ENCODE results near the gene ADORA2B.
"Not testable (repeated sequence)": the region's sequence is repeated elsewhere in the genome, so short reads cannot be mapped to it uniquely, and the experiment has no call there.

Gene ADORA2B

GRCh38 chr17:15934866-15935265 lies 10.1 kb upstream of the ADORA2B start:
- H2BK12ac ChIP-seq (ENCODE audit: low read length), result no peak overlapping the region
- no peaks in the 10 kb centered on the region for H3K27me3 ChIP-seq (ENCODE audit: control insufficient read depth in 3 of 3, insufficient read depth in 3 of 3, low read depth in 1 of 3, low read length in 3 of 3)
- H3K14ac ChIP-seq (ENCODE audit: low read length), result no peak overlapping the region
- H2BK15ac ChIP-seq (ENCODE audit: low read length), result no peak overlapping the region
- no peak for DNase-seq (ENCODE audit: low spot score)
- H3K9ac ChIP-seq (ENCODE audit: low read depth, low read length, poor library complexity), result no peak overlapping the region
- no peaks in the 10 kb centered on the region for H3K9me3 ChIP-seq (replicated peaks in 1 of 2; ENCODE audit: control insufficient read depth in 2 of 2, insufficient read depth in 1 of 2, low read depth in 1 of 2, low read length in 2 of 2)
- H3K4me2 ChIP-seq (ENCODE audit: insufficient read depth, low read length, poor library complexity, severe bottlenecking), result no peak overlapping the region
- no peaks in the 10 kb centered on the region for H3K79me1 ChIP-seq (ENCODE audit: low read depth, low read length)
- no peak overlapping the region for H3K4me3 ChIP-seq (ENCODE audit: low read length in 2 of 2)
- no peak overlapping the region for H2BK5ac ChIP-seq (ENCODE audit: low read length)
- H2AFZ ChIP-seq (ENCODE audit: low read length), result no peak overlapping the region
- no peaks in the 10 kb centered on the region for H3K36me3 ChIP-seq (replicated peaks in 1 of 2; ENCODE audit: control insufficient read depth in 2 of 2, insufficient read depth in 2 of 2, low read length in 2 of 2)
- H3K4ac ChIP-seq (ENCODE audit: low read length), result no peak overlapping the region
- H4K91ac ChIP-seq (ENCODE audit: low read depth, low read length, poor library complexity), result no peak overlapping the region
- no peak overlapping the region for H4K8ac ChIP-seq (ENCODE audit: low read depth, low read length)
- no peak overlapping the region for H2BK120ac ChIP-seq (ENCODE audit: low read depth, low read length)
- WGBS, 2 donors (ENCODE audit: extremely low coverage in 2 of 2, insufficient read length in 2 of 2, insufficient replicate concordance in 1 of 2), result no CpG with 5 or more reads among the region's 5 CpGs
- no peak overlapping the region for H3K18ac ChIP-seq (ENCODE audit: low read length)
- H3K27ac ChIP-seq (replicated peaks; ENCODE audit: low read length), result no peak overlapping the region
- peaks cover 0 to 2% of the 10 kb centered on the region in 2 donors for H3K4me1 ChIP-seq (ENCODE audit: control insufficient read depth in 2 of 2, insufficient read depth in 1 of 2, low read depth in 1 of 2, low read length in 2 of 2)
- no peak overlapping the region for H2AK5ac ChIP-seq (ENCODE audit: low read depth, low read length)
- H3K23ac ChIP-seq (ENCODE audit: low read depth, low read length, poor library complexity), result no peak overlapping the region

GRCh38 chr17:15935891-15936290 lies 9.0 kb upstream of the ADORA2B start:
- Histone ChIP-seq H2AFZ (ENCODE audit: low read length) (no peak overlapping the region), H3K27me3 (ENCODE audit: control insufficient read depth in 3 of 3, insufficient read depth in 3 of 3, low read depth in 1 of 3, low read length in 3 of 3) (peaks cover 0 to 7% (median 0%) of the 10 kb centered on the region in 3 experiments), H3K23ac (ENCODE audit: low read depth, low read length, poor library complexity) (no peak overlapping the region), H3K9me3 (replicated peaks in 1 of 2; ENCODE audit: control insufficient read depth in 2 of 2, insufficient read depth in 1 of 2, low read depth in 1 of 2, low read length in 2 of 2) (no peaks in the 10 kb centered on the region), H3K4me1 (ENCODE audit: control insufficient read depth in 2 of 2, insufficient read depth in 1 of 2, low read depth in 1 of 2, low read length in 2 of 2) (peaks cover 0 to 2% of the 10 kb centered on the region in 2 donors), H3K4me3 (ENCODE audit: low read length in 2 of 2) (no peak overlapping the region), H3K27ac (replicated peaks; ENCODE audit: low read length) (no peak overlapping the region), H3K14ac (ENCODE audit: low read length) (no peak overlapping the region), H2BK120ac (ENCODE audit: low read depth, low read length) (no peak overlapping the region), H2AK5ac (ENCODE audit: low read depth, low read length) (no peak overlapping the region), H3K4ac (ENCODE audit: low read length) (no peak overlapping the region), H3K36me3 (replicated peaks in 1 of 2; ENCODE audit: control insufficient read depth in 2 of 2, insufficient read depth in 2 of 2, low read length in 2 of 2) (no peaks in the 10 kb centered on the region), H3K9ac (ENCODE audit: low read depth, low read length, poor library complexity) (no peak overlapping the region), H4K8ac (ENCODE audit: low read depth, low read length) (no peak overlapping the region), H3K18ac (ENCODE audit: low read length) (no peak overlapping the region), H3K79me1 (ENCODE audit: low read depth, low read length) (no peaks in the 10 kb centered on the region), H2BK12ac (ENCODE audit: low read length) (no peak overlapping the region), H4K91ac (ENCODE audit: low read depth, low read length, poor library complexity) (no peak overlapping the region), H2BK5ac (ENCODE audit: low read length) (no peak overlapping the region), H3K4me2 (ENCODE audit: insufficient read depth, low read length, poor library complexity, severe bottlenecking) (no peak overlapping the region), H2BK15ac (ENCODE audit: low read length) (no peak overlapping the region)
- no peak for DNase-seq (ENCODE audit: low spot score)
- no CpG with 5 or more reads among the region's 7 CpGs for WGBS, 2 donors (ENCODE audit: extremely low coverage in 2 of 2, insufficient read length in 2 of 2, insufficient replicate concordance in 1 of 2)

- not testable (repeated sequence) for H2BK120ac ChIP-seq (ENCODE audit: low read depth, low read length); H3K9me3 ChIP-seq (replicated peaks in 1 of 2; ENCODE audit: control insufficient read depth in 2 of 2, insufficient read depth in 1 of 2, low read depth in 1 of 2, low read length in 2 of 2); H4K91ac ChIP-seq (ENCODE audit: low read depth, low read length, poor library complexity); H3K27ac ChIP-seq (replicated peaks; ENCODE audit: low read length); H3K4ac ChIP-seq (ENCODE audit: low read length); H3K23ac ChIP-seq (ENCODE audit: low read depth, low read length, poor library complexity); H3K14ac ChIP-seq (ENCODE audit: low read length); H2AFZ ChIP-seq (ENCODE audit: low read length); H4K8ac ChIP-seq (ENCODE audit: low read depth, low read length); H3K4me1 ChIP-seq (ENCODE audit: control insufficient read depth in 2 of 2, insufficient read depth in 1 of 2, low read depth in 1 of 2, low read length in 2 of 2); H2BK12ac ChIP-seq (ENCODE audit: low read length); DNase-seq (ENCODE audit: low spot score); H2AK5ac ChIP-seq (ENCODE audit: low read depth, low read length); H3K4me2 ChIP-seq (ENCODE audit: insufficient read depth, low read length, poor library complexity, severe bottlenecking); H3K18ac ChIP-seq (ENCODE audit: low read length); H3K4me3 ChIP-seq (ENCODE audit: low read length in 2 of 2); H3K27me3 ChIP-seq (ENCODE audit: control insufficient read depth in 3 of 3, insufficient read depth in 3 of 3, low read depth in 1 of 3, low read length in 3 of 3); H3K9ac ChIP-seq (ENCODE audit: low read depth, low read length, poor library complexity); H2BK5ac ChIP-seq (ENCODE audit: low read length); H3K79me1 ChIP-seq (ENCODE audit: low read depth, low read length); H3K36me3 ChIP-seq (replicated peaks in 1 of 2; ENCODE audit: control insufficient read depth in 2 of 2, insufficient read depth in 2 of 2, low read length in 2 of 2); H2BK15ac ChIP-seq (ENCODE audit: low read length)
- WGBS, 2 donors (ENCODE audit: extremely low coverage in 2 of 2, insufficient read length in 2 of 2, insufficient replicate concordance in 1 of 2), result no CpG with 5 or more reads among the region's 4 CpGs
These were observed 8.4 kb upstream of the ADORA2B start for GRCh38 chr17:15936481-15936880.

GRCh38 chr17:15941781-15942180 lies 3.1 kb upstream of the ADORA2B start:
- WGBS, 2 donors (ENCODE audit: extremely low coverage in 2 of 2, insufficient read length in 2 of 2, insufficient replicate concordance in 1 of 2), result no CpG with 5 or more reads among the region's 7 CpGs
- no peaks in the 10 kb centered on the region for H3K79me1 ChIP-seq (ENCODE audit: low read depth, low read length)
- no peak overlapping the region for H3K4ac ChIP-seq (ENCODE audit: low read length)

More at GRCh38 chr17:15941781-15942180, 3.1 kb upstream of the ADORA2B start:
- DNase-seq (ENCODE audit: low spot score), result no peak
- H2BK12ac ChIP-seq (ENCODE audit: low read length), result no peak overlapping the region
- no peak overlapping the region for H2AFZ ChIP-seq (ENCODE audit: low read length)
- H2BK5ac ChIP-seq (ENCODE audit: low read length), result no peak overlapping the region
- H4K8ac ChIP-seq (ENCODE audit: low read depth, low read length), result no peak overlapping the region
- peaks cover 0 to 3% of the 10 kb centered on the region in 2 donors for H3K4me1 ChIP-seq (ENCODE audit: control insufficient read depth in 2 of 2, insufficient read depth in 1 of 2, low read depth in 1 of 2, low read length in 2 of 2)
- H3K14ac ChIP-seq (ENCODE audit: low read length), result no peak overlapping the region
- no peak overlapping the region for H3K18ac ChIP-seq (ENCODE audit: low read length)
- H3K27ac ChIP-seq (replicated peaks; ENCODE audit: low read length), result no peak overlapping the region
- peaks cover 2 to 3% of the 10 kb centered on the region in 2 donors for H3K9me3 ChIP-seq (replicated peaks in 1 of 2; ENCODE audit: control insufficient read depth in 2 of 2, insufficient read depth in 1 of 2, low read depth in 1 of 2, low read length in 2 of 2)
- no peak overlapping the region for H3K23ac ChIP-seq (ENCODE audit: low read depth, low read length, poor library complexity)
- H3K27me3 ChIP-seq (ENCODE audit: control insufficient read depth in 3 of 3, insufficient read depth in 3 of 3, low read depth in 1 of 3, low read length in 3 of 3), result peaks cover 4 to 54% (median 33%) of the 10 kb centered on the region in 3 experiments
- H4K91ac ChIP-seq (ENCODE audit: low read depth, low read length, poor library complexity), result no peak overlapping the region
- no peak overlapping the region for H2AK5ac ChIP-seq (ENCODE audit: low read depth, low read length)
- no peak overlapping the region for H2BK120ac ChIP-seq (ENCODE audit: low read depth, low read length)
- H3K4me2 ChIP-seq (ENCODE audit: insufficient read depth, low read length, poor library complexity, severe bottlenecking), result no peak overlapping the region
- H3K36me3 ChIP-seq (replicated peaks in 1 of 2; ENCODE audit: control insufficient read depth in 2 of 2, insufficient read depth in 2 of 2, low read length in 2 of 2), result no peaks in the 10 kb centered on the region
- no peak overlapping the region for H2BK15ac ChIP-seq (ENCODE audit: low read length)
- no peak overlapping the region for H3K9ac ChIP-seq (ENCODE audit: low read depth, low read length, poor library complexity)
- no peak overlapping the region for H3K4me3 ChIP-seq (ENCODE audit: low read length in 2 of 2)
